Embryonic facial prominence (tissue), 1 donor: ENCODE results near the gene AURKAIP1.
"Not testable (repeated sequence)": the region's sequence is repeated elsewhere in the genome, so short reads cannot be mapped to it uniquely, and the experiment has no call there.

ENCODE experiments used
- DNase-seq: peaks from one replicate; pipeline ENCODE4 v3.0.0-alpha.2; 2016; ENCODE audit errors: extremely low spot score

The AURKAIP1 gene

GRCh38 chr1:1387098-1388077, 12.4 kb upstream of the AURKAIP1 start:
- DNase-seq = no peak

GRCh38 chr1:1385931-1386330, 10.9 kb upstream of the AURKAIP1 start:
- DNase-seq = no peak

- not testable (repeated sequence) for DNase-seq
Measured at GRCh38 chr1:1385339-1385738, 10.3 kb upstream of the AURKAIP1 start.

- no peak for DNase-seq
Measured at GRCh38 chr1:1381294-1381693, 6.3 kb upstream of the AURKAIP1 start.

- no peak for DNase-seq
Measured at GRCh38 chr1:1380860-1381259, 5.9 kb upstream of the AURKAIP1 start.

- no peak for DNase-seq
Measured at GRCh38 chr1:1377540-1378205, 2.7 kb upstream of the AURKAIP1 start.

- no peak for DNase-seq
Measured at GRCh38 chr1:1376551-1377226, 1.7 kb upstream of the AURKAIP1 start.

GRCh38 chr1:1374589-1374928, 448 bp downstream of the AURKAIP1 start:
- no peak for DNase-seq

- DNase-seq = no peak
Measured at GRCh38 chr1:1373815-1374588, 1.0 kb downstream of the AURKAIP1 start.

GRCh38 chr1:1373051-1373814, 1.8 kb downstream of the AURKAIP1 start:
- DNase-seq = no peak

- DNase-seq = no peak
Measured at GRCh38 chr1:1371746-1372711, 3.0 kb downstream of the AURKAIP1 start.

GRCh38 chr1:1371364-1371745, 3.7 kb downstream of the AURKAIP1 start:
- no peak for DNase-seq

- no peak for DNase-seq
Measured at GRCh38 chr1:1370771-1371300, 4.2 kb downstream of the AURKAIP1 start.

GRCh38 chr1:1370094-1370493, 4.9 kb downstream of the AURKAIP1 start:
- not testable (repeated sequence) for DNase-seq

- no peak for DNase-seq
Measured at GRCh38 chr1:1367315-1367714, 7.7 kb downstream of the AURKAIP1 start.

GRCh38 chr1:1366699-1367066, 8.3 kb downstream of the AURKAIP1 start:
- no peak for DNase-seq

GRCh38 chr1:1365875-1366698, 8.9 kb downstream of the AURKAIP1 start:
- no peak for DNase-seq

GRCh38 chr1:1364266-1364665, 10.7 kb downstream of the AURKAIP1 start:
- DNase-seq = no peak

- DNase-seq = no peak
Measured at GRCh38 chr1:1361982-1362423, 13.0 kb downstream of the AURKAIP1 start.
